NCI-H1436 treated with DMSO at 0.1 percent for 48 hours (cell line): Measurements from ENCODE around the gene CGB5.
A peak's percentile ranks its signal among the peaks of the same experiment; 100 is the strongest.
"Not testable (repeated sequence)": the region's sequence is repeated elsewhere in the genome, so short reads cannot be mapped to it uniquely, and the experiment has no call there.

ENCODE experiments used
- DNase-seq: peaks from one replicate; lab custom pipeline; 2025; lab: John Stamatoyannopoulos, UW

Gene CGB5

DNA sequence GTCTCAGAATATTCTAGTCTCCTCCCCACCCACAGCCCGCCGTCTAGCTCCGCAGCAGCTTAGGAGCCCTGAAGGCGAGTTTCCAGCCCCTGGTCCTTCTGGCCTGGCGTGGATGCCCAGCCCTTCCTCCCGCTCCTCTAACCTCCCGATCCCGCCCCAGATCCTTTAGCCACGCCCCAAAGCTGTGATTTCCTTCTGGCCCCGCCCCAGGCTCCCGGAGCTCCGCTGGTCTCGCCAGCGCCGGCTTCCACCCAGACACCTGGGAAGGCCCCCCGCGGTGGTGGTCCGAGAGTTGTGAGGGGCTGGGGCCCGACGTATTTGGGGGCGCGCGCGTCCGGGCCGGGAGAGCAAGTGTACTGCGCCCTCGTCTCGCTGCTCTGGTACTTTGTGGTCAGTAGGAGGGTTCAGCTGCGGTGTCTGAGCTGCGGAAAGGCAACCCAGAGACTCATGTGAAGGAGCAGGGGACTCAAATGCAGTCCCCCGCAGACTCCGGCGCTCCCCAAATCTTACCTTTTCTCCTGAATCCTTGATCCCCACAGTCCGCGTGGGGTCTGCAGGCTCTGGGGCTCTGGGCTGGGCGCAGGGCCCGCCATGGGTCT, 14.1 kb downstream of the CGB5 start, which contains the start of gene CGB7:
CGB7 (minus strand) TSS at position 114 of the 599 bp plus-strand sequence. CDS start 2,374 bp downstream, outside the sequence.
- no peak for DNase-seq

DNA sequence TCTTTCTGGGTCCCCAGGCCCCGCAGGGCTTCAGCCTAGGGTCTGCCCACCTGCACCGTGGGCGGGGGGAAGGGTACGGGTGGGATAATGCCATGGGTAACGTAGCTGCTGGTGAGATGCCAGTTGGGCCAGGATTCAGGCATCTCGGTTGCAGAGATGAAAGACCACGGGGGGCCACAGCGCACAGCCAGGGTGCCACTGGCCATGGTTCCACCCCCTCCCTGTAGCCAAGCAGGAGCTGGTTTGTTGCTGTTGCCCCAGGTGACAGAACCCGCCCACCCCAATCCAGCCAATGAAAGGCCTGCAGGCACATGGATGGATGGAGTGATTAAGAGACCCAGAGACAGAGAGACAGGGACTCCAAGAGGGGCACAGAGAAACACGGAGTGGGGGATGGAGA, 14.9 kb downstream of the CGB5 start:
- no peak for DNase-seq

DNA sequence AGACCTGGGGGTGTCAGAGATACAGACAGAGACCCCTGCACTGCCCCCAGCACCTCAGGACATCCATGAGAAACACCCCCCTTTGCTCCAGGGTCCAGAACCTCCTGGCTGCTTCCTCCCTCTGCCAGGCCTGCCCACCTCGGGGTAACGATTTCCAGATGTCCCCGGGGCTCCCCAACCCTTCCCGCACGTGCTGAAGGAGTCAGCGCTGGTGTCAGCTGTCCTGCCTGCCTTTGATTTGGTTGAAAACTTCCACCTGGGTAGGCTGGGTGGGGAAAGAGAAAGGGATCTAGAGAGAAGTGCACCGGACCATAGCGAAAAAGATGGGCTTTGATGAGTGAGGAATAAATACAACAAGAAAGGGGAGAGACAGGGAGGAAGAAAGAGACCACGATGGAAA, 15.4 kb downstream of the CGB5 start:
- no peak for DNase-seq

DNA sequence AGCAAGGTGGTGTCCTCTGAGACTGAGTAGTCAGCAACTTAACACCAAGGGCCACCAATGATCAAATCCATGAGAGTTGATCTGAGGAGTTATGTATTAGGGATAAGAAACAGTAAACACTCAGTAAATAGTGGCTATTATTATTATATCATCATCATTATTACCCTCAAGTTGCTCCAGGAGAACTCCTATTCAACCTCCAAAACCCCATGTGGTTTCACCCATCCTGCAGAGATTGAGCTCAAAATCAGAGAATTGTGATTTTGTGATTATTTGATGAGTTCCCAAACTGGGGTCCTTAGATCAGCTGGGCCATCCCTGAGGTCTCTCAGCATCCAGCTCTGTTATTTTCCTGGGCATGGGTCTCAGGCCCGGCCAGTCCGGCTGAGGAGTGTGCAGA, 17.4 kb downstream of the CGB5 start:
- DNase-seq: no peak

DNA sequence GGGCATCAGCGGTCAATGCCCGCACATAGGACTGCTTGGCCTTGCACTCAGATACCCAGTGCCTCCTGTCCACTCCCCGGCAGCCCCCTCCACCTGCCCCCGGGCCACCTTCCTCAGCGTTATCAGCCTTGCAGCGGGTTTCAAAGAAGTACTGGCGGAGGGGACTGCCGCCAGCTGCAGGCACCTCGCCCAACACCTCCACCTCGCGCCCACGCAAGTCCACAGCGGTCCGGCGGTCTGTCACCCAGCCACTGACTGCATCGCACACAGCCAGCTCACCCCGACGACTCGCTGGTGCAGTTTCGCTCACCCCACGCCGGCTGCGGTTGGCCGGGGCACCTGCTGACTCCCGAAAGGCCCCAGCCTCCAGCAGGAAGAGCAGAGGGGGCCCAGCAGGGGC, 17.8 kb downstream of the CGB5 start:
- no peak for DNase-seq

DNA sequence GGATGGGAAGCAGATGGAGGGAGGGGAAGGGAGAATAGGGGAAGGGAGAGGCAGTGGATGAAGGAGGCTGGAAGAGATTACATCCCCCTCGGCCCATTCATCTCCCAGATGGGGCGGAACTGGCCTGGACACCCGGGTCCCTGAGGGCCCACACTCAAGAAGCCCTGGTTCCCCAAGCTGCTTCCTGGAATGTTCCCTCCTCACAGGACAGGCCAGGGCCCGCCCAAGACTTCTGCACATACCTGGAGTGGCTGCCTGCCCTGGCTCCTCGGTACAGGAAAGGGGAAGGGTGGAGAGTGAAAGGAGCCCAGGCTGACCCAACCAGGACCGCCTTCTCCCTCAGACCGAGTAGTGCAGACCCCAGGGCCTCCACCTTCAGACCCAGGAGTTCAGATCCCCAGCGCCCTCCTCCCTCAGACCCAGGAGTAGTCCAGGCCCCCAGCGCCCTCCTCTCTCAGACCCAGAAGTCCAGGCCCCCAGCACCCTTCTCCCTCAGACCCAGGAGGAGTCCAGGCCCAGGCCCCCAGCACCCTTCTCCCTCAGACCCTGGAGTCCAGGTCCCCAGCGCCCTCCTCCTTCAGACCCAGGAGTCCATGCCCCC, 20.5 kb downstream of the CGB5 start:
- DNase-seq: no peak

DNA sequence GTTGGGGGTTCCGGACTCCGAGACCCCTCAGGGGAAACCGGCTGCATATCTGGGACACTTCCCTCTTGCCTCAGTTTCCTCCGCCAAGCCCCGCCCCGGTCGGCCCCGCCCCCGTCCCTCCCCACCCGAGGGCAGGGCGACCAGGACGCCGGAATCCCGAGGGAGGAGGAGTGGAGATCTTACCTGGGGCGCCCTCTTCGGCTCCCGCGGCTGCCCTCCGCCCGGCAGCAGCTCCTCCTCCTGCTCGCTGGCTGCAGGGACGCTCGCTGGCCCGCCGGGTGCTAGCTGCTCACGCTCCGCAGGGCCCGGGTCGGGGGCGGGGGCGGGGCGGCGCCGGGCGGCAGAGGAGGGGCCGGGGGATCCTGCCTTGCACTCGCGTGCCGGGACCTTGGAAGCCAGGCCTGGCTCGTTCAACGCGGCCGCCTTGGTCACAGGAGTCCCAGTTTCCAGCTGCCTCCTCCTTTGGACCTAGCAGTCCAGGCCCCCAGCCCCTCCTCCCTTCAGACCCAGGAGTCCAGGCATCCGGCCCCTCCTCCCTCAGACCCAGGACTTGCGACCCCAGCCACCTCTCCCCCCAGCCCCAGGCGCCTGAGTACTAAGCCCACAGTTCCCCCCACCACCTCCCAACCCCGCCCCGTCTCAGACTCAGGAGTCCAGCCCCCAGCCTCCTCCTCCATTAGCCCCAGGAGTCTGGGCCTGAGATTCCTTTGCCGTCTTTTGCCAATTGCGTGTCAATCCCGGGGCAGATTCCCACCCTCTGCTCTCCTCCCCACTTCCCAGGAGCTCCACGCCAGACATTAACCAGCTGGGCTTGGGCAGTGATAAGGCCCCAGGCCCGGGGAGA, 21.3 kb downstream of the CGB5 start, which contains the start of gene NTF4:
NTF4 (minus strand) TSS at position 51 of the 844 bp plus-strand sequence. CDS start 2,821 bp downstream, outside the sequence.
- DNase-seq: no peak

DNA sequence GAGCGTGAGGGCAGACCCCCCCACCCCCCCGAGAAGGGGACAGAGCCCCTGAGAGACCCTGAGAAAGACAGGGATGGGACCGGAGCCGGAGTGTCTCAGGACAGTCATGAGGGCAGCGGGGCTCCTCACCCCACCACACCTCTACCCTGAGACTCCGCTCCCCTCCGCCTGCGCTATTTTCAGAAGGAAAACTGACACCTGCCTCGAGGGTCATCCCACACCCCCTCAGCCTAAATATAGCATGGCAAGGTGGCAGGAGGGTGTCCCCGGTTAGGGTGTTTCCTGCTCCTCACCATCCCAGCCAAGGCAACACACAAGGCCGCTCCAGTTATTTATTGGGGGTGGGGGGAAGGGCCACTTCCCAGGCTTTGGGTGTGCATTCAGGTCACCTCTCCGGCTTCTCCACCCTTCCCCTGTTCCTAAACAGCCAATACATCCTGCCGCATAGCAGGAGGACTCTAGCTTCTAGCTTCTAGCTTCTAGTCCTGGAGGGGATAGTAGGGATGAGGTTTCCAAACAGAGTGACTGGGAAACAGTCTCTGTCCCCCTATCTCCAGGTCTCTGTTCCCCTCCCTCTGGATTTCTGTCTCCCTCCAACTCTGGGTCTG, 22.4 kb downstream of the CGB5 start:
- no peak for DNase-seq

DNA sequence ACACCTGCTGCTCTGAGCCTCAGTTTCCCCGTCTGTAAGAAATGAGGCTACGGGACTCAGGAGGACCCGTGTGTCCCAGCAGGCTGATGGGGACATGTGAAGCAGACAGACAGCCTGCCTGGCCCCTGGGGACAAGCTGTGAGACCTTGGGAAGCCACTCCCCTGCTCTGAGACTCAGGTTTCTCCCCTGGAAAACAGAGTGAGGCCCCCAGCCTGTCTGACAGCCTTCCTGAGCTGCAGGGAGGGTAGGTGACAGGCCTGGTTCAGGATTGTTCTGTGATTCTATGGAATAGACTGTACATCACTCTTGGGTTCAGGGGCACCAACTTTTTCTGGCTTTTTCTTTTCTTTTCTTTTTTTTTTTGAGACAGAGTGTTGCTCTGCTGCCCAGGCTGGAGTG, 23.9 kb downstream of the CGB5 start:
- DNase-seq: no peak

DNA sequence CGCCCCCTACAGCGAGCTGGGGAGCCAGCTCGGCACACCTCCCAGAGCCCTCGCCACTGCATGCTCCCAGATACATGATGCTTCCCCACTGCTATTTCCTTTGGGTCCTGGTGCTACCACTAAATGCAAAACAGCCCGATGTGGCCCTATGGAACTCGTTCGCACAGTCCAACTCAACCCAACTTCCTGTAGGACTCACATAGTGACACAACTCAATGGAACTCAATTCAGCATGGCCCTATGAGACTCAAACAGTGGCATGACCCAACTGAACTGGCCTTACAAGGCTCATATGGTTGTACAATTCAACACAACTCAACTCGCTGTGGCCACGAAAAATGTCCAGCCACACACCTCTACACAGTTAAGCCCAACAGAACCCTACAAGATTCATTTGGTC, 25.4 kb downstream of the CGB5 start:
- no peak for DNase-seq

DNA sequence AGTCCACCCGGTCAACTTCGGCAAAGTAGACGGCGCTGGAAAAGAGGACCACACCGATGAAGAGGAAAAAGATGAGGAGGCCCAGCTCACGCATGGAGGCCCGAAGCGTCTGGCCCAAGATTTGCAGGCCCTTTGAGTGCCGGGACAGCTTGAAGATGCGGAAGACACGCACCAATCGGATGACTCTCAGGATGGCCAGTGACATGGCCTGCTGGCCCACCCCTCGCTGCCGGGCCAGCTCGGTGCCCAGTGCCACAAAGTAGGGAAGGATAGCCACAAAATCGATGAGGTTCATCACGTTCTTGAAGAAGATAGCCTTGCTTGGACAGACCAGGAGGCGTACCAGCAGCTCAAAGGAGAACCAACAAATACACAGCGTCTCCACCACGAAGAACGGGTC, 26.8 kb downstream of the CGB5 start:
- no peak for DNase-seq

DNA sequence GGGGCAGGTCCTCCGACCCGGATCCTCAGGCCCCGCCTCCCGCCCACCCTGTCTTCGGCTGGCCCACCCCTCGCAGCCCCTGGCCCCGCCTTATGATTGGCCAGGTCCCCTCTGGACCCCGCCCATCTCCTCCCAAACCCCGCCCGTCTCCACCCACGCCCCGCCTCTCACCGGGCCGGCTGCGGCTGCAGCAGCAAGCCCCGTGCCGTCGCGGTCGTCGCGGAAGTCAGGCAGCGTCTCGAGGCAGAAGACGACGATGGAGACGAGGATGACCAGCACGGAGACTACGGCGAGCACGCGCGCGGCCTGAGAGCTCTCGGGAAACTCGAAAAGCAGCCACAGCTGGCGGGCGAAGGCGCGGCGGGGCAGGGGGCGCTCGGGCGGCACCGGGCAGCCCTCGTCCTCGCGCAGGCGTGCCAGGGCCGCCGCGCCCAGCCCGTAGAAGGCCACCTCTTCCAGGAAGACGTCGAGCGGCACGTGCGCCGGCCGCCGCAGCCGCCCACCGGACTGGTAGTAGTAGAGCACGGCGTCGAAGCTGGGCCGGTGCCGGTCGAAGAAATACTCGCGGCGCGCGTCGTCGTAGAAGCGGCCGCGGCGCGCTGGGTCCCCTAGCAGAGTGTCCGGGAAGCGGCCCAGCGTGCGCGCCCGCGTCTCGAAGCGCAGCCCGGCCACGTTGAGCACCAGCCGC, 28.4 kb downstream of the CGB5 start:
- DNase-seq: no peak

DNA sequence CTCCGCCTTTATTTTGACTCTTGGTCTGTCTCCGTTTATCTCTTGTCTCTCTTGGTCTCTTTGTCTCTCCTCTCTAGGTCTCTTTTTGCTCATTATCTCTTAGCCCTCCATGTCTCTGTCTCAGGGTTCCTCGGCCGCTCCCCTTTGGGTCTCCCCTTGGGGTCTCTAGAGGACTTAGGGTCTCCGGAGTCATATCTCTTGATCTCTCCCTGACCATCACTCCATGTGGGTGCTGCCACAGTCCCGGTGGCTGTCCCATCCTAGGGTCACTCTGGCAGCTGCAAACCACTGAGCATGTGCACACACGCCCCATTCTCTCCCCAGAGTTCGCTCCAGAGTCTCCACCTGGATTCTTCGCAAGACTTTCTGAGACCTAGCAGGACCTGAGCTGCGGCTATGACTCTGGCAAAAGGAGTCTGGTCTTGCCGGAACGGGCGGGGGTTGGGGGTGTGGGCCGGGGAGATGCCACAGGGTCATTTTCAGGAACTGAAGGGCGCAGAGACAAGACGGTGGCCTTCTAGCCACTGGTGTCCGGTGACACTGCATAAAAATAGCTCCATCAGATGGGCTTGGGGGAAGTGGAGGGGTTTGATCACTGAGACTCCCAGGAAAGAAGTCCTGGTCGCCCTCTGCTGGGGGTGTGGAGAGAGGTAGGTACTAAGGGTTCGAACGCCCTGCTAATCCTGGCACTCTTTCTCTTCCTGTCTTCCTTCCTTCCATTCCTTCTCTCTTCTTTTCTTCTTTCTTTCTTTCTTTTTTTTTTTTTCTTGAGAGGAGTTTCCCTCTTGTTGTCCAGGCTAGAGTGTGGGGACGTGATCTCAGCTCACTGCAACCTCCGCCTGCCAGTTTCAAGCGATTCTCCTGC, 30.1 kb downstream of the CGB5 start:
- no peak for DNase-seq

DNA sequence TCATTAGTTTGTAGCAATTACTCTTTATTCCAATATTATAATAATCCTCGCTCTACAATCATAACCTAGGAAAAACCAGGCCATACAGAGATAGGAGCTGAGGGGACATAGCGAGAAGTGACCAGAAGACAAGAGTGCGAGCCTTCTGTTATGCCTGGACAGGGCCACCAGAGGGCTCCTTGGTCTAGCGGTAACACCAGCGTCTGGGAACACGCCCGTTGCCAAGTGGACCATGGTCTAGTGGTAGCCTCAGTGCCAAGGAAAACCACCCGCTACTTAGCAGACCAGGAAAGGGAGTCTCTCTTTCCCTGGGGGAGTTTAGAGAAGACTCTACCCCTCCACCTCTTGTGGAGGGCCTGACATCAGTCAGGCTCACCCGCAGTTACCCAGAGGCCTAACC, 31.2 kb downstream of the CGB5 start:
- DNase-seq: not testable (repeated sequence)

DNA sequence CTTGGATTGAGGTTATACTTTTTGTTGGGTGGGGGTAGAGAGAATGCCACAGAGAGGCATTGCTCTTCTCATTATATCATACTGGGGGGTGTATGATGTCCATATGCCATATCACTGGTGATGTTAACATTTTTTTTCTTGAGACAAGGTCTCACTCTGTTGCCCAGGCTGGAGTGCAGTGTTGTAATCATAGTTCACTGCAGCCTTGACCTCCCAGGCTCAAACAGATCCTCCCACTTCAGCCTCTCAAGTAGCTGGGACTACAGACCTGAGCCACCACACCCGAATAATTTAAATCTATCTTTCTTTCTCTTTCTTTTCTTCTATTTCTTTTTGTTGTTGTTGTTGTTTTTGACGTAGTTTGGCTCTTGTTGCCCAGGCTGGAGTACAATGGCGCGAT, 36.7 kb downstream of the CGB5 start:
- no peak for DNase-seq

DNA sequence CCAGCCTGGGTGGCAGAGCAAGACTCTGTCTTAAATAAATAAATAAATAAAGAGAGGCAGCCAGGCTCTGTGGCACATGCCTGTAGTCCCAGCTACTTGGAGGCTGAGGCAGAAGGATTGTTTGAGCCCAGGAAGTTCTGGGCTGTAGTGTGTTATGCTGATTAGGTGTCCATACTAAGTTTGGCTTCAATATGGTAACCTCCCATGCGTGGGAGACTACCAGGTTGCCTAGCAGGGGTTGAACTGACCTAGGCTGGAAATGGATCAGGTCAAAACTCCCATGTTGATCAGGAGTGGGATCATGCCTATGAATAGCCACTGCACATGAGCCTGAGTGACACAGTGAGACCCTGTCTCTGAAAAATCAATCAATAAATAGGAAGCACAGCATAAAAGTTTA, 37.6 kb downstream of the CGB5 start:
- no peak for DNase-seq

DNA sequence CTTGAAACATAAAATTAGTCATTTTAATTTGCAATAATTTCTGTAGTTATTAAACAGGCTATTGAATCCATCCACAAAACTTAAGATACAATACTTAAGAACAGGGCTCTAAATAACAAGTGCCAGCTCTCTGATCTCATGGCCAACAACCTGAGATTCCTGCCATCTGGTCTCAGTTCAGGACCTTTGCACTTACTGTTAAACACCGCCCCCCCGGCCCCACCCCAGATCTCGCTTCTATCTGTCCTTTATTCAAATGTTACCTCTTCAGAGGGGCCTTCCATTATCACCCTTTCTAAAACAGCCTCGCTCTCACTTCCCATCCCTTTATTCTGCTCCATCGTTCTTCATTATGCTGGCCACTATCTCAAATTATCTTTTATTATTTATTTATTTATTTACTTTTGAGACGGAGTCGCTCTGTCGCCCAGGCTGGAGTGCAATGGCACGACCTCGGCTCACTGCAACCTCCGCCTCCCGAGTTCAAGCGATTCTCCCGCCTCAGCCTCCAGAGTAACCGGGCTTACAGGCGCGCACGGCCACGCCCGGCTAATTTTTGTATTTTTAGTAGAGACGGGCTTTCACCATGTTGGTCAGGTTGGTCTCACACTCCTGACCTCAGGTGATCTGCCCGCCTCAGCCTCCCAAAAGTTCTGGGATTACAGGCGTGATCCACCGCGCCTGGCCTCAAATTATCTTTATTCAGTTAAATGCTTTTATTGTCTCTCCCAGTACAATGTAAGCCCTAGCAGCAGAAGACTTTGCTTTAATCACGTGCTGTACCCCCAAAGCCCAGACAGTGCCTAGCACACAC, 40.8 kb downstream of the CGB5 start:
- DNase-seq: no peak

DNA sequence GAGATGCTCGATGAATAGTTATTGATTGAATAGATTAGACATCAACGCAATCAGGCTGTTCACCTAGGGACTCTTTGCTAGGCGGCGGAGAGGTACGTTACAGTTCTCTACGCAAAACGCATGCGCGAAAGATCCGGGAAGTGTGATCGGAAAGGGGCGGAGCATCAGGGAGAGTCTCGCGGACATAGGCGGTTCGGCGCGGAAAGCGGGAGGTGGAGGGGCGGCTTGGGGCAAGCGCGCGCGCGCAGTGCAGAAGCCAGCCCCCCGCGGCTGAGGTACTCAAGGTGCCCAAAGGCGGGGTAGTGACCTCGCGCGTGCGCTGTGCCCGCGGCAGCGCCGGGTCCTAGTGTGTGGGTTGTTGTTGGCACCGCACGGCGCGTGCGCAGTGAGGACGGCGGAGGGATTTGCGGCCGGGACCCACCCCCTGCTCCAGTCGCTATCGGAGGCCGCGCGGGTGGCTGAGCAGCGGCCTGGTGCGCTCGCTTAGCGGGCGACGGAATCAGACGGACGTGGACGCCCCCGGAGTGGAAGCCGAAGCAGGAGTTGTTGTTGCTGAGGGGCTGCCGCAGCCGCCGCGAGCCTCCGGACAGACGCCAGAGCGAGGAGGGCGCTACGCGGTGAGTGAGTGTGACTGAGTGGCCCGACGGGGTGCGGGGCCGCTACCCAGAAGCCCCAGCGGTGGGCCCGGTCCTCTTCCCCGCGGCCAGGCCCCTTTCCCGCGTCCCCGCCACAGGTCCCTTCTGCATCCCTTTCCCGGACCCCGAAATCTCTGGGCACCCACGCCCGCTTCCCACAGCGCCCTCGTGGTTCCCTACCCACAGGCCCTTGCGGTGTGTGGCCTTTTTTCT, 41.6 kb downstream of the CGB5 start, which contains the start of gene SNRNP70:
SNRNP70 (plus strand) TSS at position 432 of the 848 bp plus-strand sequence. CDS start 964 bp downstream, outside the sequence.
- DNase-seq: peak; percentile 98

DNA sequence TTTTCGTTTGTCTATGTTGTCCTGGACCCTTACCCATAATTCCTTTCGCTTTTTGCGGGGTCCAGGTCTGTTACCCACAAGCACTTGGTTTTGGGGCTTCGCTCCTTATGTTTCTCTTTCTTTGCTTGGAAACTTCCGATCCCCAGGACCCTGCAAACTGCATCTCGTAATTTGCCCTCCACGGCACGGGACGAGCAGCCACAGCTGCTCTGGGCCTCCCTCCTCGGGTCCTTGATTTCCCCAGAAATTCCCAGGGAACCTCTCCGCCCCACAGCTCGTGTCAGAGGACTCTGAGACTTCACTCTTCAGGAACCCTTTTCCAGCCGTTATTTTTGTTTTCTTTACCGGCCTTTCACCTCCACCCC, 42.2 kb downstream of the CGB5 start:
- no peak for DNase-seq
